ENCODE results near the gene TBX15.

TBX15 gene

GRCh38 chr1:119011706-119012105, 23.6 kb upstream of the TBX15 start:
- Histone ChIP-seq H3K4me3 (ENCODE audit: insufficient read length, low read depth) (no peak overlapping the region), H3K36me3 (ENCODE audit: insufficient read depth, insufficient read length, low read length) (no peaks in the 10 kb centered on the region), H3K27me3 (ENCODE audit: insufficient read depth, insufficient read length) (peaks cover 17% of the 10 kb centered on the region), H3K4me1 (ENCODE audit: insufficient read depth, insufficient read length) (no peaks in the 10 kb centered on the region), H3K9ac (ENCODE audit: insufficient read length, low read depth) (no peak overlapping the region), H3K9me3 (ENCODE audit: insufficient read depth, low read length) (peaks cover 11% of the 10 kb centered on the region; the same call in 1 of the 2 replicates)
- DNase-seq (ENCODE audit: low read depth, low spot score), result no peak
- TF ChIP-seq ZNF274 (IDR thresholded peaks at IDR 0.05; ENCODE audit: low read depth, low read length), result no peak
- no peak for TF ChIP-seq YY1 (IDR thresholded peaks at IDR 0.05; ENCODE audit: insufficient read depth, insufficient read length)
- no peak for TF ChIP-seq SUZ12 (IDR thresholded peaks at IDR 0.05; ENCODE audit: extremely low read depth, insufficient read depth, insufficient read length)

- Histone ChIP-seq H3K9me3 (ENCODE audit: insufficient read depth, low read length) (peaks cover 12% of the 10 kb centered on the region; the same call in 1 of the 2 replicates), H3K4me1 (ENCODE audit: insufficient read depth, insufficient read length) (no peaks in the 10 kb centered on the region), H3K4me3 (ENCODE audit: insufficient read length, low read depth) (no peak overlapping the region), H3K27me3 (ENCODE audit: insufficient read depth, insufficient read length) (peaks cover 23% of the 10 kb centered on the region), H3K9ac (ENCODE audit: insufficient read length, low read depth) (no peak overlapping the region), H3K36me3 (ENCODE audit: insufficient read depth, insufficient read length, low read length) (no peaks in the 10 kb centered on the region)
- TF ChIP-seq YY1 (IDR thresholded peaks at IDR 0.05; ENCODE audit: insufficient read depth, insufficient read length) (no peak), ZNF274 (IDR thresholded peaks at IDR 0.05; ENCODE audit: low read depth, low read length) (no peak), SUZ12 (IDR thresholded peaks at IDR 0.05; ENCODE audit: extremely low read depth, insufficient read depth, insufficient read length) (no peak)
- no peak for DNase-seq (ENCODE audit: low read depth, low spot score)
Observed at GRCh38 chr1:119011116-119011515, 23.0 kb upstream of the TBX15 start.

- peaks cover 11% of the 10 kb centered on the region; the same call in 1 of the 2 replicates for H3K9me3 ChIP-seq (ENCODE audit: insufficient read depth, low read length)
- H3K27me3 ChIP-seq (ENCODE audit: insufficient read depth, insufficient read length), result peaks cover 32% of the 10 kb centered on the region
- no peaks in the 10 kb centered on the region for H3K36me3 ChIP-seq (ENCODE audit: insufficient read depth, insufficient read length, low read length)
- no peak for TF ChIP-seq YY1 (IDR thresholded peaks at IDR 0.05; ENCODE audit: insufficient read depth, insufficient read length)
- no peak for TF ChIP-seq SUZ12 (IDR thresholded peaks at IDR 0.05; ENCODE audit: extremely low read depth, insufficient read depth, insufficient read length)
- no peak for TF ChIP-seq ZNF274 (IDR thresholded peaks at IDR 0.05; ENCODE audit: low read depth, low read length)
- no peak overlapping the region for H3K4me3 ChIP-seq (ENCODE audit: insufficient read length, low read depth)
- no peak overlapping the region for H3K9ac ChIP-seq (ENCODE audit: insufficient read length, low read depth)
- no peaks in the 10 kb centered on the region for H3K4me1 ChIP-seq (ENCODE audit: insufficient read depth, insufficient read length)
- no peak for DNase-seq (ENCODE audit: low read depth, low spot score)
Observed at GRCh38 chr1:119010201-119010600, 22.1 kb upstream of the TBX15 start.

- Histone ChIP-seq H3K4me1 (ENCODE audit: insufficient read depth, insufficient read length) (no peaks in the 10 kb centered on the region), H3K4me3 (ENCODE audit: insufficient read length, low read depth) (no peak overlapping the region), H3K27me3 (ENCODE audit: insufficient read depth, insufficient read length) (peaks cover 33% of the 10 kb centered on the region), H3K36me3 (ENCODE audit: insufficient read depth, insufficient read length, low read length) (no peaks in the 10 kb centered on the region), H3K9me3 (ENCODE audit: insufficient read depth, low read length) (peaks cover 11% of the 10 kb centered on the region; the same call in 1 of the 2 replicates), H3K9ac (ENCODE audit: insufficient read length, low read depth) (peak overlapping the region; percentile 14)
- DNase-seq (ENCODE audit: low read depth, low spot score), result no peak
- TF ChIP-seq YY1 (IDR thresholded peaks at IDR 0.05; ENCODE audit: insufficient read depth, insufficient read length), result no peak
- no peak for TF ChIP-seq SUZ12 (IDR thresholded peaks at IDR 0.05; ENCODE audit: extremely low read depth, insufficient read depth, insufficient read length)
- TF ChIP-seq ZNF274 (IDR thresholded peaks at IDR 0.05; ENCODE audit: low read depth, low read length), result no peak
Observed at GRCh38 chr1:119009312-119009655, 21.1 kb upstream of the TBX15 start.

GRCh38 chr1:119008483-119009311, 20.6 kb upstream of the TBX15 start:
- Histone ChIP-seq H3K36me3 (ENCODE audit: insufficient read depth, insufficient read length, low read length) (no peaks in the 10 kb centered on the region), H3K9ac (ENCODE audit: insufficient read length, low read depth) (peak overlapping the region; percentile 37), H3K4me3 (ENCODE audit: insufficient read length, low read depth) (peak overlapping the region; percentile 17), H3K9me3 (ENCODE audit: insufficient read depth, low read length) (peaks cover 11% of the 10 kb centered on the region; the same call in 1 of the 2 replicates), H3K27me3 (ENCODE audit: insufficient read depth, insufficient read length) (peaks cover 33% of the 10 kb centered on the region), H3K4me1 (ENCODE audit: insufficient read depth, insufficient read length) (no peaks in the 10 kb centered on the region)
- no peak for TF ChIP-seq YY1 (IDR thresholded peaks at IDR 0.05; ENCODE audit: insufficient read depth, insufficient read length)
- no peak for TF ChIP-seq SUZ12 (IDR thresholded peaks at IDR 0.05; ENCODE audit: extremely low read depth, insufficient read depth, insufficient read length)
- no peak for DNase-seq (ENCODE audit: low read depth, low spot score)

- TF ChIP-seq SUZ12 (IDR thresholded peaks at IDR 0.05; ENCODE audit: extremely low read depth, insufficient read depth, insufficient read length) (no peak), YY1 (IDR thresholded peaks at IDR 0.05; ENCODE audit: insufficient read depth, insufficient read length) (no peak), ZNF274 (IDR thresholded peaks at IDR 0.05; ENCODE audit: low read depth, low read length) (no peak)
- Histone ChIP-seq H3K4me3 (ENCODE audit: insufficient read length, low read depth) (peak overlapping the region; percentile 17), H3K9me3 (ENCODE audit: insufficient read depth, low read length) (peaks cover 11% of the 10 kb centered on the region; the same call in 1 of the 2 replicates), H3K27me3 (ENCODE audit: insufficient read depth, insufficient read length) (peaks cover 33% of the 10 kb centered on the region), H3K9ac (ENCODE audit: insufficient read length, low read depth) (peak overlapping the region; percentile 37), H3K36me3 (ENCODE audit: insufficient read depth, insufficient read length, low read length) (no peaks in the 10 kb centered on the region), H3K4me1 (ENCODE audit: insufficient read depth, insufficient read length) (no peaks in the 10 kb centered on the region)
- no peak for DNase-seq (ENCODE audit: low read depth, low spot score)
Observed at GRCh38 chr1:119007670-119008482, 19.7 kb upstream of the TBX15 start.

- Histone ChIP-seq H3K4me3 (ENCODE audit: insufficient read length, low read depth) (peak overlapping the region; percentile 13), H3K4me1 (ENCODE audit: insufficient read depth, insufficient read length) (no peaks in the 10 kb centered on the region), H3K9me3 (ENCODE audit: insufficient read depth, low read length) (peaks cover 11% of the 10 kb centered on the region; the same call in 1 of the 2 replicates), H3K36me3 (ENCODE audit: insufficient read depth, insufficient read length, low read length) (no peaks in the 10 kb centered on the region), H3K27me3 (ENCODE audit: insufficient read depth, insufficient read length) (peaks cover 33% of the 10 kb centered on the region), H3K9ac (ENCODE audit: insufficient read length, low read depth) (peak overlapping the region; percentile 23)
- DNase-seq (ENCODE audit: low read depth, low spot score), result no peak
- no peak for TF ChIP-seq ZNF274 (IDR thresholded peaks at IDR 0.05; ENCODE audit: low read depth, low read length)
- no peak for TF ChIP-seq SUZ12 (IDR thresholded peaks at IDR 0.05; ENCODE audit: extremely low read depth, insufficient read depth, insufficient read length)
- TF ChIP-seq YY1 (IDR thresholded peaks at IDR 0.05; ENCODE audit: insufficient read depth, insufficient read length), result no peak
Observed at GRCh38 chr1:119007339-119007669, 19.2 kb upstream of the TBX15 start.

All from NT2/D1 (cell line).